Colonic mucosa (tissue), 4 donors: ENCODE data around the gene SPIRE1. TPM values are rescaled to one million over a fixed set of nuclear protein-coding genes. Genes with fewer than 3 reads are reported as not detected.

Experiments used
- DNase-seq: peaks from one replicate; pipeline ENCODE4 v3.0.0-alpha.2; 2020
- H3K27ac ChIP-seq: fragments of 200-600 bp; one replicate; pipeline ENCODE4 v1.8.0; 2021
- H3K27me3 ChIP-seq: fragments of 200-600 bp; one replicate; pipeline ENCODE4 v1.8.0; 2021
- H3K36me3 ChIP-seq: fragments of 200-600 bp; one replicate; pipeline ENCODE4 v1.8.0; 2021
- H3K4me1 ChIP-seq: fragments of 200-600 bp; one replicate; pipeline ENCODE4 v1.8.0; 2021; ENCODE audit warnings: mild to moderate bottlenecking
- H3K4me3 ChIP-seq: fragments of 200-600 bp; one replicate; pipeline ENCODE4 v1.8.0; 2021
- H3K9ac ChIP-seq, 2 donors: one replicate each; pipeline ENCODE4 v1.7.0; 2013; ENCODE audit warnings: control low read depth in 2 of 2, low read depth in 2 of 2, low read length in 2 of 2
- H3K9me3 ChIP-seq: fragments of 200-600 bp; one replicate; pipeline ENCODE4 v1.8.0; 2021
- CTCF ChIP-seq: fragments of 200-600 bp; IDR thresholded peaks from one replicate; pipeline ENCODE4 v1.8.0; 2022; ENCODE audit warnings: antibody characterized with exemption, mild to moderate bottlenecking
- intact Hi-C: fragments of 100-400 bp; cut with DNase I; formaldehyde crosslinking; loops from one replicate; pipeline ENCODE4 v1.14.1; 2022
- total RNA-seq, 2 donors: library from RNA; stranded (reverse); fragmentation: NEBNext Ultra II Directional in 1 of 2; extraction: Animal tissue kit (Norgen Biotek cat#: 25700) in 1 of 2; gene quantifications; one replicate each; pipeline ENCODE4 v1.2.1, GENCODE V29; 2021
- donor health status: healthy.
- donor health status: DM: no; HTN: no; CAD: no.
- donor health status: DM: no; HTN: no; CAD: no.

Gene SPIRE1
- total RNA-seq, 2 donors from 2014 or later: 2.7 to 9.0 TPM

- Histone ChIP-seq H3K4me1 (no peaks in the 10 kb centered on the region), H3K27ac (no peak overlapping the region), H3K9ac (no peak overlapping the region), H3K27me3 (no peaks in the 10 kb centered on the region), H3K9me3 (no peaks in the 10 kb centered on the region), H3K36me3 (no peaks in the 10 kb centered on the region), H3K4me3 (no peak overlapping the region)
- no peak for TF ChIP-seq CTCF
- no peak for DNase-seq
- intact Hi-C loops: no loop called here
Measured at GRCh38 chr18:12625241-12625640, 32.7 kb downstream of the SPIRE1 start.

GRCh38 chr18:12621742-12622306, 36.1 kb downstream of the SPIRE1 start:
- no peaks in the 10 kb centered on the region for H3K36me3 ChIP-seq
- DNase-seq: no peak
- intact Hi-C loops: no loop called here
- no peak for TF ChIP-seq CTCF
- no peak overlapping the region for H3K27ac ChIP-seq
- no peaks in the 10 kb centered on the region for H3K9me3 ChIP-seq
- no peak overlapping the region for H3K9ac ChIP-seq
- H3K4me1 ChIP-seq: no peaks in the 10 kb centered on the region
- no peak overlapping the region for H3K4me3 ChIP-seq
- no peaks in the 10 kb centered on the region for H3K27me3 ChIP-seq

GRCh38 chr18:12615748-12616147, 42.2 kb downstream of the SPIRE1 start:
- DNase-seq: no peak
- Histone ChIP-seq H3K9ac (no peak overlapping the region), H3K9me3 (no peaks in the 10 kb centered on the region), H3K27me3 (no peaks in the 10 kb centered on the region), H3K4me3 (no peak overlapping the region), H3K27ac (no peak overlapping the region), H3K36me3 (no peaks in the 10 kb centered on the region), H3K4me1 (no peaks in the 10 kb centered on the region)
- no peak for TF ChIP-seq CTCF
- intact Hi-C loops: no loop called here

- Histone ChIP-seq H3K9me3 (no peaks in the 10 kb centered on the region), H3K27me3 (no peaks in the 10 kb centered on the region), H3K4me1 (no peaks in the 10 kb centered on the region), H3K9ac (no peak overlapping the region), H3K36me3 (no peaks in the 10 kb centered on the region), H3K4me3 (no peak overlapping the region), H3K27ac (no peak overlapping the region)
- TF ChIP-seq CTCF: no peak
- DNase-seq: no peak
- intact Hi-C loops: no loop called here
Measured at GRCh38 chr18:12608301-12608700, 49.6 kb downstream of the SPIRE1 start.

- Histone ChIP-seq H3K9me3 (no peaks in the 10 kb centered on the region), H3K27me3 (no peaks in the 10 kb centered on the region), H3K27ac (no peak overlapping the region), H3K4me1 (no peaks in the 10 kb centered on the region), H3K4me3 (no peak overlapping the region), H3K36me3 (no peaks in the 10 kb centered on the region), H3K9ac (no peak overlapping the region)
- intact Hi-C loops: no loop called here
- TF ChIP-seq CTCF: no peak
- DNase-seq: no peak
Measured at GRCh38 chr18:12606592-12607315, 51.2 kb downstream of the SPIRE1 start.
